ENCODE data around the gene RAD54L2. TPM values are rescaled to one million over a fixed set of nuclear protein-coding genes. Genes with fewer than 3 reads are reported as not detected.
"Not testable (repeated sequence)": the region's sequence is repeated elsewhere in the genome, so short reads cannot be mapped to it uniquely, and the experiment has no call there.

RAD54L2 gene, protein sequence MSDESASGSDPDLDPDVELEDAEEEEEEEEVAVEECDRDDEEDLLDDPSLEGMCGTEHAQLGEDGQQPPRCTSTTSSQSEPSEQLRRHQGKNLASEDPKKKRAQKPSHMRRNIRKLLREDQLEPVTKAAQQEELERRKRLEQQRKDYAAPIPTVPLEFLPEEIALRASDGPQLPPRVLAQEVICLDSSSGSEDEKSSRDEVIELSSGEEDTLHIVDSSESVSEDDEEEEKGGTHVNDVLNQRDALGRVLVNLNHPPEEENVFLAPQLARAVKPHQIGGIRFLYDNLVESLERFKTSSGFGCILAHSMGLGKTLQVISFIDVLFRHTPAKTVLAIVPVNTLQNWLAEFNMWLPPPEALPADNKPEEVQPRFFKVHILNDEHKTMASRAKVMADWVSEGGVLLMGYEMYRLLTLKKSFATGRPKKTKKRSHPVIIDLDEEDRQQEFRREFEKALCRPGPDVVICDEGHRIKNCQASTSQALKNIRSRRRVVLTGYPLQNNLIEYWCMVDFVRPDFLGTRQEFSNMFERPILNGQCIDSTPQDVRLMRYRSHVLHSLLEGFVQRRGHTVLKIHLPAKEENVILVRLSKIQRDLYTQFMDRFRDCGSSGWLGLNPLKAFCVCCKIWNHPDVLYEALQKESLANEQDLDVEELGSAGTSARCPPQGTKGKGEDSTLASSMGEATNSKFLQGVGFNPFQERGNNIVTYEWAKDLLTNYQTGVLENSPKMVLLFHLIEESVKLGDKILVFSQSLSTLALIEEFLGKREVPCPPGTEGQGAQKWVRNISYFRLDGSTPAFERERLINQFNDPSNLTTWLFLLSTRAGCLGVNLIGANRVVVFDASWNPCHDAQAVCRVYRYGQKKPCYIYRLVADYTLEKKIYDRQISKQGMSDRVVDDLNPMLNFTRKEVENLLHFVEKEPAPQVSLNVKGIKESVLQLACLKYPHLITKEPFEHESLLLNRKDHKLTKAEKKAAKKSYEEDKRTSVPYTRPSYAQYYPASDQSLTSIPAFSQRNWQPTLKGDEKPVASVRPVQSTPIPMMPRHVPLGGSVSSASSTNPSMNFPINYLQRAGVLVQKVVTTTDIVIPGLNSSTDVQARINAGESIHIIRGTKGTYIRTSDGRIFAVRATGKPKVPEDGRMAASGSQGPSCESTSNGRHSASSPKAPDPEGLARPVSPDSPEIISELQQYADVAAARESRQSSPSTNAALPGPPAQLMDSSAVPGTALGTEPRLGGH (N-terminal part only)
- 10 to 100 TPM; 26.4 to 28.0 TPM for total RNA-seq

DNA sequence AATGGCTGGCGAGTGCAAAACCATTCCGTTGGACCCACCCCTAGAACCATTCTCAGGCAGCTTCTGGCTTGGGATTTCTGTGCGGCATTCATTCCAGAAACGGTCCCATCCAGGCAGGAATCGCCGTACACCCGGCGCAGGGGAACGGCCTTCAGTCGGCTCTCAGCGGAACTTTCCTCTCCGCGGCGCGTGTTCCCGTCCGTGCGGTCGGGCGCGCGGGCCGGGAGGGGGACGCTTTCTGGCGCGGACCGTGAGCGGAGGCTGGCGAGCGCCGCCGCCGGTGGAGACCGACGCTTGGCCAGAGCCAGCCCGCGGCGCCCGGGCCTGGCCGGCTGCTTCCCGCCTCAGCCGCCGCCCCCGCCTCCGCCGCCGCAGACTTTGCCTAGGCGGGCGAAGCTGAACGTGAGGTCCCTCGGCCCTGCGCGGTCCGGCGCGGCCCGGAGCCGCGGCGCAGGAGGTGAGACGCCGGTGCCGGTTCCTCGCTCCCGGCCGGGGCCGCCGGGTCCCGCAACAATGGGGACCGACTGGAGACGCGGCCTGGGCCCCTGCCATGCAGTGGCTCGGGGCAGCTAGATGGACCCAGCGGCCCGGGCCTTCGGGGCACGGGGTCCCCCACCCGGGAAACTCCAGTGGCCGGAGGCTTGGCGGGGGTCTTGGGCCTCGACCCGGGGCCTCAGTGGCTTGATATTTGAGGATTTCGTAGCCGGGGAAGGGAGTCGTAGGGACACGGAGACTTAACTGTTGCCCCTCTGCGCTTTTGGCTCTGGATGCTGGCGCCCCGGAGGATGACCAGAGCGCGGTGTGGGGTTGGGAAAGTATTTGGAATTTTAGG is at the start of gene RAD54L2:
Gene RAD54L2 (plus strand): TSS at position 261 of the 832 bp plus-strand sequence. CDS start 51,702 bp downstream, outside the sequence.
- peak within 1 kb of the TSS; percentile 92 for H3K4me3 Mint-ChIP-seq
- peak; percentile 84 for DNase-seq
- peaks cover 24% of the 10 kb centered on the region for H3K4me1 Mint-ChIP-seq
- no peaks in the 10 kb centered on the region for H3K9me3 Mint-ChIP-seq
- H3K27me3 Mint-ChIP-seq: no peaks in the 10 kb centered on the region
- H3K27ac Mint-ChIP-seq: peak within 1 kb of the TSS; percentile 92
- peaks cover 10% of the 10 kb centered on the region for H3K36me3 Mint-ChIP-seq

DNA sequence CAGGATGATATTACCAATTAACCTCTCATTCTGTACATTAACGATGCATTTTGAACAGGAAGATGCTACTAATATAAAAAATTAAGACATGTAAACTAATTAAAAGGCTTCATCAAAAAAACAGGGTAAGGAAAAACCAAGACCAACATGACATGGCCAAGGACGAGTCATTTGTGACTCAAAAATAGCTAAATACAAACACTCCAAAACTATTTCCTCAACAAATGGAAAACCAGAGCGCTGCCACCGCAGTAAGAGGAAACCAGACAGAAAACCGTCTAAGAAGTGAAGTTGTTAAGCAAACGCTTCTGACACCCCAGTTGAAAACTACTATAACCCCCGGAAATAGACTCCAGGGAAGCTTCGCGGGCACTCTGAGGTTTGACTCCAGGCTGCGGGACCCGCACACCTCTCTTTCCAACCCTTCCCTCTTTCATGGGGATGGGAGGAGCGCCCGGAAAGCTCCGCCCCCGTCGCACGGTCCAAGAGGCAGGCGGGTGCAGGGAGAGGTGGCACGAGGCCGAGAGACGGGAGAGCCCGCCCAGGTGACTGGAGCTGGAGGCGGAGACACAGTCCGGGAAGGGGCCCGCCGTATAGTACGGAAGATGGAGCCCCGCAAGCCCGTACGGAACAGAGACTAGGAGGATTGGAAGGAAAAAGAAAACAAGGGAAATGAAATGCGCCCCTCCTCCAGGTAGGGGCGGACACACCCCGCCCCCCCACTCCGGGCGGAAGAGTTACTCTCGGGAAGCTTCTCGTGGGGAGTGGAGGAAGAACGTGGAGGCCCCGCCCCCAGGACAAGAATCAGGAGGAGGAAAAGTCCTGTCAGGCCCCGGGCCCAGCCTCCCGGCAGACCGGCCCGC is 39.4 kb upstream of the RAD54L2 start:
- peaks cover 3% of the 10 kb centered on the region for H3K36me3 Mint-ChIP-seq
- no peaks in the 10 kb centered on the region for H3K9me3 Mint-ChIP-seq
- peak overlapping the region; percentile 96 for H3K4me3 Mint-ChIP-seq
- peak; percentile 89 for DNase-seq
- H3K4me1 Mint-ChIP-seq: peaks cover 20% of the 10 kb centered on the region
- H3K27me3 Mint-ChIP-seq: peaks cover 4% of the 10 kb centered on the region
- H3K27ac Mint-ChIP-seq: peak overlapping the region; percentile 98

DNA sequence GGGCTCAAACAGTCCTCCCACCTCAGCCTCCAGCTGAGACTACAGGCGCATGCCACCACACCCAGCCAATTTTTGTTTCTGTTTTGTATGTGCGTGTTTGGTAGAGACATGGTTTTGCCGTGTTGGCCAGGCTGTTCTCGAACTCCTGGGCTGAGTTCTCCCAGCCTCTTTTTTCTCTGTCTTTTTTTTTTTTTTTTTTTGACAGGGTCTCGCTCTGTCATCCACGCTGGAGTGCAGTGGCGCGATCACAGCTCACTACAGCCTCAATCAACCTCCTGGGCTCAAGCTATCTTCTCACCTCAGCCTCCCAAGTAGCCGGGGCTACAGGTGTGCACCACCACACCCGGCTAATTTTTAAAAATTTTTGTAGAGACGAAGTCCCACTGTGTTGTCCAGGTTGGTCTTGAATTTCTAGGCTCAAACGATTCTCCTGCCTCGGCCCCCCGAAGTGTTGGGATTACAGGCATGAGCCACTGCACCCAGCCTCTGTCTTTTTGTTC is 37.8 kb upstream of the RAD54L2 start:
- Mint-ChIP-seq H3K9me3 (no peaks in the 10 kb centered on the region), H3K4me3 (peak overlapping the region; percentile 96), H3K27me3 (peaks cover 4% of the 10 kb centered on the region), H3K27ac (peak overlapping the region; percentile 98), H3K36me3 (peaks cover 3% of the 10 kb centered on the region), H3K4me1 (peaks cover 20% of the 10 kb centered on the region)
- no peak for DNase-seq

DNA sequence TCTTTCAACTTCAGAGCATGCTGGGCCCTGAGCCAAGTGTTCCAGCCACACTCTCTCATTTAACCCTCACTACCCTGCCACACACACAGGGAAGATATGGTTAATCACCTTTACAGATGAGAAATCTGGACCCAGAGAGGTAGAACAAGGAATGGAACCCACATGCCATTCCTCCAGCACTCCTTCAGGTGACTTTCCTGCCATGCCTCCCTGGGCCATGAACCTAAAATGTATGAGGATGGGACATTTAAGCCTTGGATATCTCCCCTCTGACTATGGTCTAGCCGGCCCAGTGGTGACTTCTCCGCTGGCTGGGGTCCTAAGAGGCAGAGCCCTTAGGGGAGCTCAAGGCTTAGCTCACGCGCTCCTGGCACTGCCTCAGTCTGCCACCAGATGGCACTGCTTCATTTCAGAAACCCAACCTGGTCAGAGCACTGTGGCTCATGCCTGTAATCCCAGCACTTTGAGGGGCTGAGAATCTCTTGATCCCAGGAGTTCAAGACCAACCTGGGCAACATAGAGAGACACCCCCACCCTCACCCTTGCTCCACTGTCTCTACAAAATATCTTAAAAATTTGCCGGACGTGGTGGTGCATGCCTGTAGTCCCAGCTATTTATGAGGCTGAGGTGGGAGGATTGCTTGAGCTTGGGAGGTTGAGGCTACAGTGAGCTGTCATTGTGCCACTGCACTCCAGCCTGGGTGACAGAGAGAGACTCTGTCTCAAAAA is 36.5 kb upstream of the RAD54L2 start:
- H3K27me3 Mint-ChIP-seq: peaks cover 4% of the 10 kb centered on the region
- H3K4me3 Mint-ChIP-seq: no peak overlapping the region
- H3K4me1 Mint-ChIP-seq: peaks cover 17% of the 10 kb centered on the region
- no peaks in the 10 kb centered on the region for H3K9me3 Mint-ChIP-seq
- H3K36me3 Mint-ChIP-seq: peaks cover 3% of the 10 kb centered on the region
- peak overlapping the region; percentile 42 for H3K27ac Mint-ChIP-seq
- DNase-seq: peak; percentile 78

DNA sequence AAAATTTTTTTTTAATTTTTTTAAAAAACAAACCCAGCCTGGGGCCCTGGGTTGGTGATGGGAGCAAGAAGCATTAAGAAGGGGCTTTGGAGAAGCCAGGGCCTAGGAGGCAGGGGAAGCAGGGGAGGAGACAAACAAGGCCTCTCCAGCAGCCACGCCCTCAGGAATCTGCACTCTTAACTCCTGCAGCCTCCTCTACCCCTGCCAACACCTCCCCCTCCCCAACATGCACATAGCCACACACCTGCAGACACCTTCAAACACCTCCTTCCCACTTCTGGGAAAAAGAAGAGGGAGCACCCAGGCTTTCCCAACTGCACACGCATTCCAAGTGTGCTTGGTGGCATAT is 36.0 kb upstream of the RAD54L2 start:
- H3K27ac Mint-ChIP-seq: no peak overlapping the region
- H3K9me3 Mint-ChIP-seq: no peaks in the 10 kb centered on the region
- peaks cover 3% of the 10 kb centered on the region for H3K36me3 Mint-ChIP-seq

DNA sequence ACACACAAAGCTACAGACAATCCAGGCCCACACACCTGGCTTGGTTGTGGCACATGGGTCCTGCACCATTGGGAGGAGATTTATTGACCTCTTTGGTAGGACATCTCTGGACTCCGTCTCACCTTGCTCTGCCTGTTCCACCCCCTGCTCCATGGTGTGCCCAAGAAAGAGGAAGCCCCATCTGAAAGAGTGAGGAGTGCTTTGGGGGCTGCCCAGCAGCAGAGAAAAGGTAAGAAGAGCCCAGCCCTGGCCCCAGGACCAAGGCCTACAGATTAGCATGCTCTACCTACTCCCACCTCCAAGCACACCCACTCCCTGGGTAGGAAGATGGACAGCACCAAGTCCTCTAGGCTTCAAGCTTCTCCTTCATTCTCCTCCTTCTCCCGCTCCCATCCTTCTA is 35.5 kb upstream of the RAD54L2 start:
- no peak for DNase-seq
- Mint-ChIP-seq H3K27ac (no peak overlapping the region), H3K9me3 (no peaks in the 10 kb centered on the region), H3K4me1 (peaks cover 16% of the 10 kb centered on the region), H3K27me3 (peaks cover 4% of the 10 kb centered on the region), H3K36me3 (peaks cover 3% of the 10 kb centered on the region), H3K4me3 (no peak overlapping the region)

More for the DNA sequence above, 36.0 kb upstream of the RAD54L2 start:
- H3K4me1 Mint-ChIP-seq: peaks cover 16% of the 10 kb centered on the region
- DNase-seq: no peak
- no peak overlapping the region for H3K4me3 Mint-ChIP-seq
- peaks cover 4% of the 10 kb centered on the region for H3K27me3 Mint-ChIP-seq

DNA sequence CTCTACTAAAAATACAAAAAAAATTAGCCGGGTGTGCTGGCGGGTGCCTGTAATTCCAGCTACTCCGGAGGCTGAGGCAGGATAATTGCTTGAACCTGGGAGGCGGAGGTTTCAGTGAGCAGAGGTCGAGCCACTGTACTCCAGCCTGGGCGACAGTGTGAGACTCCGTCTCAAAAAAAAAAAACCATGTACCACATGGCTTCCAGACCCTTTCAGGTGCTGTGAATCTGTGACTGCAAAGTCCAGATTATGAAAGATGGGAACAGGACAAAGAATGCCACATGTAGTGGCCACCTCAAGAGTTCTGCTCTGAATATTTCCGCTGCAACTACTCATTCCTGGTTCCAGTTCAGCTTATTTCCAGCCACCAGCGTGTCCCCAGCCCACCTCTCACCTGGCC is 30.3 kb upstream of the RAD54L2 start:
- no peaks in the 10 kb centered on the region for H3K27me3 Mint-ChIP-seq
- no peaks in the 10 kb centered on the region for H3K9me3 Mint-ChIP-seq
- no peak overlapping the region for H3K4me3 Mint-ChIP-seq
- DNase-seq: no peak
- H3K27ac Mint-ChIP-seq: no peak overlapping the region
- H3K4me1 Mint-ChIP-seq: peaks cover 4% of the 10 kb centered on the region
- no peaks in the 10 kb centered on the region for H3K36me3 Mint-ChIP-seq

DNA sequence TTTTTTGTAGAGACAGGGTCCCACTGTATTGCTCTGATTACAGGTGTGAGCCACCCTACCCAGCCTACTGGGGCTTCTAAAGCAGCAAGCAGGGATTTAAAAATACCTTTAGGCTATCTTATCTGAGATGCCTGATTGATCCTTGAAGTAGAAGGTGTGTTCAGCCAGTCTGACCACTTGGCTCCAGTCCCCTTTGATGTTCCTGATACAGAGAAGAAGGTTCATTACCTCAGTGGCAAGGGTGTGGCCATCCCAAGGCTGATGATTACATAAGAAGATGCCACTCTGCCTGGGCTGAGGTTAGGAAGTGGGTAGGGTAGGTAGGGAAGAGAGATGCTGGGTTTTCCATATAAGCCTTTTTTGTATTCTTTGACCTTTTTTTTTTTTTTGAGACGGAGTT is 27.5 kb upstream of the RAD54L2 start:
- Mint-ChIP-seq H3K4me1 (peaks cover 4% of the 10 kb centered on the region), H3K9me3 (no peaks in the 10 kb centered on the region), H3K27me3 (no peaks in the 10 kb centered on the region), H3K27ac (no peak overlapping the region), H3K36me3 (no peaks in the 10 kb centered on the region), H3K4me3 (no peak overlapping the region)
- no peak for DNase-seq

DNA sequence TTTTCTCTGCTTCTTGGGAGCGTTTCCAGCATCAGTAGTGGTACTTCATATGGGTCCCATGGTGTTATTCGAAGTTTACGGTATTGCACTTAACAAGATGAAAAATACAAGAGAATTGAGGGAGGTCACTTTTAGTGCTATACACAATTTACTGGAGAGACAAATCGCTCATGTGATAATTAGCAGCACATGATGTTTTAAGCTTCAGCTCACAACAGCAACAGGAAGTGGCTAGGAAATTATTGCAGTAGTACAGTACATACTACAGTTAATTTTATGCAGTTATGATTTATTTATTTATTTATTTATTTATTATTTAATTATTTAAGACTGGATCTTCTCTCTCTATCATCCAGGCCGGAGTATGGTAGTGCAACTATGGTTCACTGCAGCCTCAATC is 24.3 kb upstream of the RAD54L2 start:
- H3K27me3 Mint-ChIP-seq: no peaks in the 10 kb centered on the region
- H3K36me3 Mint-ChIP-seq: no peaks in the 10 kb centered on the region
- no peaks in the 10 kb centered on the region for H3K9me3 Mint-ChIP-seq
- DNase-seq: no peak
- H3K4me1 Mint-ChIP-seq: peaks cover 4% of the 10 kb centered on the region
- no peak overlapping the region for H3K27ac Mint-ChIP-seq
- H3K4me3 Mint-ChIP-seq: no peak overlapping the region

DNA sequence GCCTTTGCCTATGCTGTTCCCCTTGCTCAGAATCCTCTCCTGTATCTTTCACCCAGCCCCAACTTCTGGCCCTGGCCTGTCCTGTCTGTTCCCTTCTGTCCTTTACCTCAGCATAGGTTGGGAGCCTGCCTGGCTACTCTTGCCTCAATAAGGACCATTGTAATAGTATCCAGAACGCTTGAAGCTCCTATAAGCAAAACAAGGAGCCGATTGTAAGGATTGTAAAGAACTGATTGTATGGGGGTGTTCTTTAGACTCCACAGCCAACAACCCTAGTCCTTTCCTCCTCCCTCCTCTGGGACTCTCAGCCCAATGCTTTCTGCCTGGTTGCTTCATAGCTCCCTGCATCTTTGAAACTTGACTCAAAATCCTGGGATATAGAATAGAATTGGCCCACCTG is 18.7 kb upstream of the RAD54L2 start:
- H3K9me3 Mint-ChIP-seq: no peaks in the 10 kb centered on the region

DNA sequence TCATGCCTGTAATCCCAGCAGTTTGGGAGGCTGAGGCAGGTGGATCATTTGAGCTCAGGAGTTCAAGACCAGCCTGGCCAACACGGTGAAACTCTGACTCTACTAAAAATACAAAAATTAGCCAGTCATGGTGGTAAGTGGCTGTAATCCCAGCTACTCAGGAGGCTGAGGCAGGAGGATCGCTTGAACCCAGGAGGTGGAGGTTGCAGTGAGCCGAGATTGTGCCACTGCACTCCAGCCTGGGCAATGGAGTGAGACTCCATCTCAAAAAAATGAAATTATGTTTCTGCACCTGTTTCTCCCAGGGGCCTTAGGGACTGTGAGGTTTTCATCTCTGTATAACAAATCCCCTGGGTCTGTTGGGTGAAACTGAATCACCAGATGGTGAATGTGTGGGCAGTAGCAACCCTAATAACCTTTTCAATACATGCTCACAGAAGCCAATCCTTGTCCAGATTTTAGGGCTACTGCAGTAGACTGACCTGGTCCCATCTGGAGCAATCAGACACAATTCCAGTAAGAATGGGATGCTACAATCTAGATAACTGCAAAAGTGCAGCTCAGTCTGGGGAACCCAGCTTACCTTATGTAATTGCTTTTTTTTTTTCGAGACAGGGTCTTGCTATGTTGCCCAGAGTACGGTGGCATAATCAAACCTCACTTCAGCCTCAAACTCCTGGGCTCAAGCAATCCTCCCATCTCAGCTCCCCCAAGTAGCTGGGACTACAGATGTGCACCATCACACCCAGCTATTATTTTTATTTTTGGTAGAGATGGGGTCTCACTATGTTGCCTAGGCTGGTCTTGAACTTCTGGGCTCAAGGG is 17.4 kb upstream of the RAD54L2 start:
- H3K27me3 Mint-ChIP-seq, H3K4me1 Mint-ChIP-seq, H3K9me3 Mint-ChIP-seq, DNase-seq, H3K27ac Mint-ChIP-seq, H3K36me3 Mint-ChIP-seq, H3K4me3 Mint-ChIP-seq: not testable (repeated sequence)

More for the DNA sequence above, 18.7 kb upstream of the RAD54L2 start:
- no peak overlapping the region for H3K27ac Mint-ChIP-seq
- no peak overlapping the region for H3K4me3 Mint-ChIP-seq
- H3K27me3 Mint-ChIP-seq: no peaks in the 10 kb centered on the region
- peaks cover 2% of the 10 kb centered on the region for H3K4me1 Mint-ChIP-seq
- no peaks in the 10 kb centered on the region for H3K36me3 Mint-ChIP-seq
- DNase-seq: no peak

DNA sequence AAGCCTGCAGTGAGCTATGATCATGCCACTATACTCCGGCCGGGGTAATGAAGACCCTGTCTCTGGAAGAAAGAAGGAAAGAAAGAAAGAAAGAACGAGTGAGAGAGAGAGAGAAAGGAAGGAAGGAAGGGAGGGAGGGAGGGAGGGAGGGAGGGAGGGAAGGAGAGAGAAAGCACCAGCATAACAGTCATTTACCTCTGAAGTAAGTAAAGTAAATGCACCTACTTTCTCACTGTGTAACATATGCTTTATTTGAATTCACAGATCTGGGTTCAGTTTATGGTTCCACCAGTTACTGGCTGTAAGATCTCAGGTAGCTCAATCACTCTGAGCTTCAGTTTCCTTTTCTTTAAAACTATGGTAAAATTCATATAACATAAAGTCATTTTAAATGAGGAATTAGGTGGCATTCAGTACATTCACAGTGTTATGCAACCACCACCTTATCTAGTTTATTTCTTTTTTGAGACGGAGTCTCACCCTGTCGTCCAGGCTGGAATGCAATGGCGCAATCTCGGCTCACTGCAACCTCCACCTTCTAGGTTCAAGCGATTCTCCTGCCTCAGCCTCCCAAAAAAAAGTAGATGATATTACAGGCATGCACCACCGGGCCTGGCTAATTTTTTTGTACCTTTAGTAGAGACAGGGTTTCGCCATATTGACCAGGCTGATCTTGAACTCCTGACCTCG is 16.1 kb upstream of the RAD54L2 start:
- Mint-ChIP-seq H3K27me3 (no peaks in the 10 kb centered on the region), H3K36me3 (no peaks in the 10 kb centered on the region), H3K4me3 (no peak overlapping the region), H3K9me3 (no peaks in the 10 kb centered on the region), H3K27ac (no peak overlapping the region), H3K4me1 (peaks cover 2% of the 10 kb centered on the region)
- no peak for DNase-seq

All from activated naive CD8-positive, alpha-beta T cell treated with anti-CD3 and anti-CD28 coated beads for 36 hours (primary cell).